Hematopoietic multipotent progenitor cell treated with erythropoietin and hydrocortisone succinate and interleukin-3 and kit ligand, for 6 days (in vitro differentiated cells): Measurements from ENCODE around the gene HNRNPC.
"Not testable (repeated sequence)": the region's sequence is repeated elsewhere in the genome, so short reads cannot be mapped to it uniquely, and the experiment has no call there.

ENCODE experiments used
- DNase-seq: peaks from one replicate; pipeline ENCODE4 v3.0.0-alpha.2; 2015

HNRNPC gene

GRCh38 chr14:21269252-21270046 is at the start of gene HNRNPC:
HNRNPC (minus strand) TSS chr14:21269442; CDS start chr14:21234193, 35,249 bp downstream.
- DNase-seq, result peak; percentile 100

- peak; percentile 67 for DNase-seq
These were observed 48.2 kb upstream of the HNRNPC start for GRCh38 chr14:21317398-21317797.

GRCh38 chr14:21313512-21313911 is 44.3 kb upstream of the HNRNPC start:
- no peak for DNase-seq

- DNase-seq, result no peak
These were observed 42.4 kb upstream of the HNRNPC start for GRCh38 chr14:21311614-21312013.

GRCh38 chr14:21309956-21310355 is 40.7 kb upstream of the HNRNPC start:
- DNase-seq, result no peak

GRCh38 chr14:21309238-21309636 is 40.0 kb upstream of the HNRNPC start:
- DNase-seq, result no peak

- DNase-seq, result peak; percentile 97
These were observed 39.4 kb upstream of the HNRNPC start for GRCh38 chr14:21308479-21309237.

GRCh38 chr14:21308132-21308478 is 38.9 kb upstream of the HNRNPC start:
- DNase-seq, result no peak

- no peak for DNase-seq
These were observed 38.4 kb upstream of the HNRNPC start for GRCh38 chr14:21307637-21308036.

GRCh38 chr14:21302836-21303140 is 33.5 kb upstream of the HNRNPC start:
- not testable (repeated sequence) for DNase-seq

- no peak for DNase-seq
These were observed 33.0 kb upstream of the HNRNPC start for GRCh38 chr14:21302013-21302835.

- DNase-seq, result peak; percentile 50
These were observed 31.6 kb upstream of the HNRNPC start for GRCh38 chr14:21300892-21301291.

- no peak for DNase-seq
These were observed 30.4 kb upstream of the HNRNPC start for GRCh38 chr14:21299562-21300130.

- no peak for DNase-seq
These were observed 29.1 kb upstream of the HNRNPC start for GRCh38 chr14:21298358-21298757.

- not testable (repeated sequence) for DNase-seq
These were observed 24.8 kb upstream of the HNRNPC start for GRCh38 chr14:21294026-21294425.

- no peak for DNase-seq
These were observed 17.9 kb upstream of the HNRNPC start for GRCh38 chr14:21287168-21287567.

- DNase-seq, result not testable (repeated sequence)
These were observed 17.3 kb upstream of the HNRNPC start for GRCh38 chr14:21286516-21286915.

GRCh38 chr14:21281917-21282316 is 12.7 kb upstream of the HNRNPC start:
- not testable (repeated sequence) for DNase-seq

- DNase-seq, result no peak
These were observed 10.5 kb upstream of the HNRNPC start, which contains the start of gene RPGRIP1 for GRCh38 chr14:21279783-21280182. RPGRIP1 (plus strand) TSS chr14:21280083; CDS start chr14:21287977, 7,894 bp downstream.

GRCh38 chr14:21278632-21279031 is 9.4 kb upstream of the HNRNPC start:
- DNase-seq, result no peak

GRCh38 chr14:21275261-21275858 is 6.1 kb upstream of the HNRNPC start:
- DNase-seq, result no peak

GRCh38 chr14:21272661-21273060 is 3.4 kb upstream of the HNRNPC start:
- not testable (repeated sequence) for DNase-seq
